GM10847 (cell line): ENCODE results near the gene SMC5.

Experiments used
- POLR2A ChIP-seq: IDR thresholded peaks from 2 replicates; pipeline ENCODE4 v1.6.1; 2011; ENCODE audit not compliant: insufficient read length; ENCODE audit errors: extremely low read depth

The SMC5 gene

GRCh38 chr9:70315389-70315788 lies 56.6 kb downstream of the SMC5 start:
- no peak for TF ChIP-seq POLR2A

GRCh38 chr9:70318002-70318401 lies 59.2 kb downstream of the SMC5 start:
- TF ChIP-seq POLR2A, result no peak

GRCh38 chr9:70322096-70322495 lies 63.3 kb downstream of the SMC5 start:
- no peak for TF ChIP-seq POLR2A

GRCh38 chr9:70324963-70325362 lies 66.2 kb downstream of the SMC5 start:
- TF ChIP-seq POLR2A, result no peak

GRCh38 chr9:70340572-70340971 lies 81.8 kb downstream of the SMC5 start:
- no peak for TF ChIP-seq POLR2A

- no peak for TF ChIP-seq POLR2A
These were observed 88.3 kb downstream of the SMC5 start for GRCh38 chr9:70347046-70347445.

- no peak for TF ChIP-seq POLR2A
These were observed 93.6 kb downstream of the SMC5 start for GRCh38 chr9:70352356-70352755.

- TF ChIP-seq POLR2A, result no peak
These were observed 94.0 kb downstream of the SMC5 start for GRCh38 chr9:70352802-70353201.

GRCh38 chr9:70355801-70356200 lies 97.0 kb downstream of the SMC5 start:
- TF ChIP-seq POLR2A, result no peak

- no peak for TF ChIP-seq POLR2A
These were observed 104.2 kb downstream of the SMC5 start for GRCh38 chr9:70362952-70363351.

- TF ChIP-seq POLR2A, result no peak
These were observed 105.0 kb downstream of the SMC5 start for GRCh38 chr9:70363760-70364159.

- TF ChIP-seq POLR2A, result no peak
These were observed 108.6 kb downstream of the SMC5 start for GRCh38 chr9:70367305-70367930.

- no peak for TF ChIP-seq POLR2A
These were observed 116.3 kb downstream of the SMC5 start for GRCh38 chr9:70374962-70375618.

GRCh38 chr9:70382046-70382708 lies 123.4 kb downstream of the SMC5 start:
- no peak for TF ChIP-seq POLR2A

- no peak for TF ChIP-seq POLR2A
These were observed 124.2 kb downstream of the SMC5 start for GRCh38 chr9:70382709-70383605.
